SK-N-SH treated with all-trans-retinoic acid at 6 μM for 48 hours (cell line): ENCODE results near the gene KDF1.

Experiments used
- ATAC-seq: fragments of 200-7000 bp; cut with Tn5 transposase; 3 replicates; pipeline ENCODE4 v1.9.1; 2020; ENCODE audit warnings: mild to moderate bottlenecking, moderate library complexity
- ARNTL ChIP-seq: fragments of 450-650 bp; formaldehyde crosslinking; IDR thresholded peaks from 2 replicates; pipeline ENCODE4 v1.5.0; 2020; ENCODE audit warnings: low read depth, mild to moderate bottlenecking, moderate library complexity, borderline replicate concordance
- BACH2 ChIP-seq: fragments of 250-450 bp; sonication (Bioruptor Pico); IDR thresholded peaks from 2 replicates; pipeline ENCODE4 v1.9.0; 2021; ENCODE audit warnings: mild to moderate bottlenecking, borderline replicate concordance
- CREB5 ChIP-seq: fragments of 250-450 bp; sonication (Bioruptor Pico); IDR thresholded peaks from 2 replicates; pipeline ENCODE4 v1.5.1; 2020; ENCODE audit warnings: low read depth, mild to moderate bottlenecking, moderate library complexity
- CSDC2 ChIP-seq: fragments of 250-450 bp; sonication (Bioruptor Pico); IDR thresholded peaks from 2 replicates; pipeline ENCODE4 v1.5.0; 2020; ENCODE audit warnings: mild to moderate bottlenecking, moderate library complexity
- ESRRG ChIP-seq: fragments of 250-450 bp; sonication (Bioruptor Pico); IDR thresholded peaks from 2 replicates; pipeline ENCODE4 v1.6.1; 2021; ENCODE audit warnings: mild to moderate bottlenecking
- GLIS3 ChIP-seq: fragments of 250-450 bp; sonication (Bioruptor Pico); IDR thresholded peaks from 2 replicates; pipeline ENCODE4 v1.5.0; 2020; ENCODE audit warnings: mild to moderate bottlenecking, moderate library complexity
- ISL1 ChIP-seq: fragments of 250-450 bp; sonication (Bioruptor Pico); IDR thresholded peaks from 2 replicates; pipeline ENCODE4 v2.1.2; 2022; ENCODE audit warnings: mild to moderate bottlenecking, moderate library complexity
- OSR1 ChIP-seq: fragments of 250-450 bp; sonication (Bioruptor Pico); IDR thresholded peaks from 2 replicates; pipeline ENCODE4 v1.8.0; 2022; ENCODE audit warnings: moderate library complexity, mild to moderate bottlenecking, inconsistent platforms
- PATZ1 ChIP-seq: fragments of 250-450 bp; sonication (Bioruptor Pico); IDR thresholded peaks from 2 replicates; pipeline ENCODE4 v1.8.0; 2020; ENCODE audit warnings: mild to moderate bottlenecking, moderate library complexity, borderline replicate concordance
- RARB ChIP-seq: fragments of 250-450 bp; sonication (Bioruptor Pico); IDR thresholded peaks from 2 replicates; pipeline ENCODE4 v1.8.0; 2021; ENCODE audit warnings: mild to moderate bottlenecking, moderate library complexity
- SNAI2 ChIP-seq: fragments of 250-450 bp; sonication (Bioruptor Pico); IDR thresholded peaks from 2 replicates; pipeline ENCODE4 v1.5.0; 2020; ENCODE audit warnings: mild to moderate bottlenecking, moderate library complexity
- TCF4 ChIP-seq: fragments of 250-450 bp; sonication (Bioruptor Pico); IDR thresholded peaks from 2 replicates; pipeline ENCODE4 v1.8.0; 2021; ENCODE audit warnings: mild to moderate bottlenecking, moderate library complexity, borderline replicate concordance
- TOX ChIP-seq: fragments of 250-450 bp; sonication (Bioruptor Pico); IDR thresholded peaks from 2 replicates; pipeline ENCODE4 v1.8.0; 2021; ENCODE audit warnings: mild to moderate bottlenecking, moderate library complexity, borderline replicate concordance
- TSHZ2 ChIP-seq: fragments of 250-450 bp; sonication (Bioruptor Pico); IDR thresholded peaks from 2 replicates; pipeline ENCODE4 v1.5.0; 2020; ENCODE audit warnings: mild to moderate bottlenecking, moderate library complexity
- ZC3H10 ChIP-seq: fragments of 250-450 bp; sonication (Bioruptor Pico); IDR thresholded peaks from 2 replicates; pipeline ENCODE4 v1.5.1; 2021; ENCODE audit warnings: mild to moderate bottlenecking, moderate library complexity
- ZFP3 ChIP-seq: fragments of 250-450 bp; sonication (Bioruptor Pico); IDR thresholded peaks from 2 replicates; pipeline ENCODE4 v1.5.0; 2020; ENCODE audit warnings: mild to moderate bottlenecking, moderate library complexity
- ZFP30 ChIP-seq: fragments of 450-650 bp; formaldehyde crosslinking; IDR thresholded peaks from 2 replicates; pipeline ENCODE4 v1.5.0; 2022; ENCODE audit warnings: mild to moderate bottlenecking, moderate library complexity
- ZNF565 ChIP-seq: fragments of 450-650 bp; formaldehyde crosslinking; conservative IDR thresholded peaks from 2 replicates; pipeline ENCODE4 v1.5.0; 2020; ENCODE audit warnings: low read depth, mild to moderate bottlenecking, moderate library complexity
- ZNF70 ChIP-seq: fragments of 450-650 bp; formaldehyde crosslinking; IDR thresholded peaks from 2 replicates; pipeline ENCODE4 v1.5.0; 2020; ENCODE audit warnings: mild to moderate bottlenecking, moderate library complexity
- ZNF8 ChIP-seq: fragments of 450-650 bp; formaldehyde crosslinking; IDR thresholded peaks from 2 replicates; pipeline ENCODE4 v1.5.0; 2020; ENCODE audit warnings: mild to moderate bottlenecking, moderate library complexity
- TF ChIP-seq, protein P1 (sequence below): fragments of 250-450 bp; sonication (Bioruptor Pico); IDR thresholded peaks from 2 replicates; pipeline ENCODE4 v1.5.1; 2021; ENCODE audit warnings: mild to moderate bottlenecking, moderate library complexity

The KDF1 gene

DNA sequence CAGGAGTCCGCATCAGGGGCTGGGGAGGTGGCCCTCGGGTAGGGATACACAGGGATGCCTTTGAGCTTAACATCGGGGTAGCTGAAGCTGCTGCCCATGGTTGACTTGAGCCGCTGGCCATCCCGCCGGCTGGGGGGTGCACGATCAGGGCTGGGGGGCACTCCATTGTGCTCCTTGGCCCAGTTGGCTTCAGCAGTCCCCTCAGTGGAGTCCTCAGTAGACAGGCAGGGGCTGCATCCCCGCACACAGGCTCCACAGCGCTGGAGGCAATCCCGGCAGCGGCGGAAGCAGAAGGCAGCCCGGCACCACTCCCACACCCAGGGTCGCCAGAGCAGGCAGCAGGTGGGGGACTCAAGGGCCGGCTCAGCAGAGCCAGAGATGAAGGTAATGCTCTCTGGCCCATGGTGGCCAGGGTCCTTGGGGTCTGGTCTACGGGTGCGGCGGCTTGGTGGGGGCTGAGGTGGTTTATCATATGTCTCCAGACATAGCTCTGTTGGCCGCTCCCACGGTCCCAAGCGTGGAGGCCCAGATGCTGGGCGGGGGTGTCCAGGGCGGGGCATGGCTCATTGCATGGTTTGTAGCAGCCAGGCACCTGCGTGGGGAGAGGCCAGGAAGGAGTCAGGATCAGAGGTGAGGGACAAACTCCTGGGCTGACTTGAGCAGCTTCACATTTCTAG, 8.3 kb downstream of the KDF1 start:
- TF ChIP-seq TOX (CRISPR knock-in tag): no peak
- TF ChIP-seq ZFP3 (CRISPR knock-in tag): no peak
- no peak for TF ChIP-seq SNAI2 (CRISPR knock-in tag)
- TF ChIP-seq BACH2 (CRISPR knock-in tag): no peak
- no peak for TF ChIP-seq PATZ1 (CRISPR knock-in tag)
- TF ChIP-seq ZNF565: no peak
- no peak for TF ChIP-seq ZC3H10
- no peak for TF ChIP-seq CREB5 (CRISPR knock-in tag)
- no peak for TF ChIP-seq OSR1 (CRISPR knock-in tag)
- ATAC-seq: no peak

GRCh38 chr1:26951216-26951615, 9.1 kb downstream of the KDF1 start:
- ATAC-seq: no peak

DNA sequence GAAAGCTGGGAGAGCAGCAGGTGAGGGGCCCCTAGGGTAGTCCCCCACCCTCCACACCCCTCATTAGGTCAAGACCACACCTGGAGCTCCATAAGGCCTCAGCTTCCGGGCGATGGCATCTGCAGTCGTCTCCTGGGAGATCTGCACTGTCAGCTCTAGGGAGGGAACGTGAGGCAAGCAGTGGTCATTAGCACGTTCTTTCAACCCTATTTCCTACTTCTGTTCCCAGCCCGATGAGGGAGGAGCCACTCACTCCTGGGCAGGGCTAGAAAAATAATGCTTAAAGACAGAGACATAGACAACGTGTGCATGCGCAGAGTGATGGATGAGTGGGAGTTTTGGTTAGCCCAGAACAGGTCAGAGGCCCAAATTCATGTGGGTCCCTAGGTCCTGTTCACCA, 9.7 kb downstream of the KDF1 start:
- TF ChIP-seq, protein P1, sequence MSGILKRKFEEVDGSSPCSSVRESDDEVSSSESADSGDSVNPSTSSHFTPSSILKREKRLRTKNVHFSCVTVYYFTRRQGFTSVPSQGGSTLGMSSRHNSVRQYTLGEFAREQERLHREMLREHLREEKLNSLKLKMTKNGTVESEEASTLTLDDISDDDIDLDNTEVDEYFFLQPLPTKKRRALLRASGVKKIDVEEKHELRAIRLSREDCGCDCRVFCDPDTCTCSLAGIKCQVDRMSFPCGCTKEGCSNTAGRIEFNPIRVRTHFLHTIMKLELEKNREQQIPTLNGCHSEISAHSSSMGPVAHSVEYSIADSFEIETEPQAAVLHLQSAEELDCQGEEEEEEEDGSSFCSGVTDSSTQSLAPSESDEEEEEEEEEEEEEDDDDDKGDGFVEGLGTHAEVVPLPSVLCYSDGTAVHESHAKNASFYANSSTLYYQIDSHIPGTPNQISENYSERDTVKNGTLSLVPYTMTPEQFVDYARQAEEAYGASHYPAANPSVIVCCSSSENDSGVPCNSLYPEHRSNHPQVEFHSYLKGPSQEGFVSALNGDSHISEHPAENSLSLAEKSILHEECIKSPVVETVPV (CRISPR knock-in tag): no peak
- TF ChIP-seq RARB (CRISPR knock-in tag): no peak
- TF ChIP-seq ZNF70 (CRISPR knock-in tag): no peak
- TF ChIP-seq PATZ1 (CRISPR knock-in tag): no peak
- no peak for TF ChIP-seq ZNF8 (CRISPR knock-in tag)
- TF ChIP-seq ZC3H10: no peak
- TF ChIP-seq ESRRG: no peak
- no peak for TF ChIP-seq ZFP3 (CRISPR knock-in tag)
- TF ChIP-seq ZFP30 (CRISPR knock-in tag): no peak
- no peak for TF ChIP-seq TSHZ2
- no peak for TF ChIP-seq CREB5 (CRISPR knock-in tag)
- no peak for TF ChIP-seq GLIS3
- TF ChIP-seq ZNF565: no peak
- TF ChIP-seq ISL1 (CRISPR knock-in tag): no peak
- TF ChIP-seq ARNTL (CRISPR knock-in tag): no peak
- TF ChIP-seq BACH2 (CRISPR knock-in tag): no peak
- no peak for TF ChIP-seq SNAI2 (CRISPR knock-in tag)
- no peak for TF ChIP-seq OSR1 (CRISPR knock-in tag)
- TF ChIP-seq TCF4: no peak
- TF ChIP-seq TOX (CRISPR knock-in tag): no peak
- no peak for ATAC-seq

More at GRCh38 chr1:26951216-26951615, 9.1 kb downstream of the KDF1 start:
- TF ChIP-seq GLIS3 (no peak), TOX (CRISPR knock-in tag) (no peak), ZFP30 (CRISPR knock-in tag) (no peak), CSDC2 (CRISPR knock-in tag) (no peak), SNAI2 (CRISPR knock-in tag) (no peak), OSR1 (CRISPR knock-in tag) (no peak), RARB (CRISPR knock-in tag) (no peak), ZC3H10 (no peak)
- TF ChIP-seq, all 23 proteins: peak for 0
